Stimulated activated CD4-positive, alpha-beta T cell treated with anti-CD3 and anti-CD28 coated beads, Interleukin-12 subunit alpha, Interleukin-12 subunit beta, amount 100 ng/mL, for 4 hours (primary cell): ENCODE data around the gene PCBD2.
"Not testable (repeated sequence)": the region's sequence is repeated elsewhere in the genome, so short reads cannot be mapped to it uniquely, and the experiment has no call there.

ENCODE experiments used
- DNase-seq: peaks from one replicate; pipeline ENCODE4 v3.0.0-alpha.2; 2020

PCBD2 gene

DNA sequence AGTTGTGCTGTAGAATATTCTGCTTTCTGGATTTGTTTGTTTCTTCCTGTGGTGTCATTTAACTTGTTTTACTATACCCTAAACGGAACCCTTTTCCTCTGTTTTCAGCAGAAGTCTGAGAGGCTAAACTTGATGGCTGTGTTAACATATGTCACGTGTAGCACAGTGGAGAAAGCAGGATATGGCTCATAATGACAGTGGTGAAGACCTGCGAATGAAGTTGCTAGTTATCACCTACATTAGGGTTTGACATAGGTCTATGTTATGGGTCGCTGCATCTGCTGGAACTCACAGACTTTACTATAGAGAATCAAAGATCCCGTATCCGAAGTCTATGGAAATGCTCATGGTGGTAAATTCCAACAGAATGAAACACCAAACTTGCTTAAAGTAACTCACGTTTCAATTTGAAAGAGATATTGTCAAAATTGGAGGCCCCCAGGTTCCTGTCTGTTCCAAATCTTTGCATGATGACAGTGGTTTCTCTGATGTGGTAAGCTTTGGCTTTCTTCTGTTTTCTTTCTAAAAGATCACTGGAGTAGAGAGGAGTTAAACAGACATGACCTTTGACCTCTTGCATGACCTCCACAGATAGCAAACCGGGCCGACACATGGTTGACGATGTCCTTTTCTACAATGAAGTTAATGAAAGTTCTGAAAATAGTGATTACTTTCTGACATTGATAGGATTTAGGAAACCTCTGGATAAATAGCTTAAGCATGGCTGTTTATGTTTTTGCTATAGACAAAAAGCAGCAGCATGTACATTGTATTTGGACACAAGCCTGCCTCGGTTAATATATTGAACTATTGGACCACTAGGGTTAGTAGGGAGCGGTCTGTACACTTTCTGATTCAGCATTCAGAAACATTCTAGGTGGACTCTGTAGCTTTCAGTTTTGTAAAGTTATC, 59.7 kb downstream of the PCBD2 start:
- no peak for DNase-seq

DNA sequence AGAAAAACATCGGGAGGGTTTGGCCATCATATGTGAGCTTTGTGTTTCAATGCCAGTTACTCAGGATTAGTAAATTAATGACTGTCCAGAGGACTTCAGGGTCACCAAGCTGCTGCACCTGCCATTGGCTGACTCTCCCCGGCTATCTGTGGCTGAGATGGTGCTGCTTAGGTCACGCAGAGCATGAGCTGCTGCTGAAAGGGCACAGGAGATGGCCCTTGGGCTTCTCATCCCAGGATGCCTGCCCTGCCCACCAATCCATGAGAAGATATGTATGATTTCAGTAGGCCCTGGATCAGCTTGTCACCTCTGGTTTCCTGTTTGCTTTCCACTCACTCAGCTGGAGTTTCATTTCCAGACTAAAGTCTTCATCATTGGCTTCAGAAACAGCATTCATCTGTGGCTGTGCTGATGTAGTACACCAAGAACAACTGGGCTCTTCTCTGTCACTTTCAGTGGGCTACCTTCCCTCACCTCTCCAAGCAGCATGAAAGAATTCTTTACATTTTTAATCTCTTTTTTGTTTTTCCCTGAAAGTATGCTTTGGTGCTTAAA, 60.4 kb downstream of the PCBD2 start:
- no peak for DNase-seq

DNA sequence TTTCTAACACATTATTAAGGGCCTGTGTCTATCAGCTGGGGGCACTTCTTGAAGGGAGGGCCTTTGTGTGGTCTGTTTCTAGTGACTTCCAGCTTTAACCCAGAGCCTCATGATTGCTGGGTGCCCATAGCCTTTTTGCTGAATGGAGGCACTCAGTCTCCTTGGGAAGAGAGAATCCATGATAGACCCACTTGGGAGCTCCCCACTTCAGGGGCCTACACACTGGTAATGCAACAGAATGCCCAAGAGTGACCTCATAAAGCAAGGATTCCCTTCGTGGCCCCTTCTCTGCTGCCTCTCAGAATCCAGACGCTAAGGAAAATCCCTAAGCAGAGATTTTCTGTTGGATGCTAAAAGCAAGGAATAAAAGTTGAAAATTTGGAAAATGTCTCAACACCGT, 62.7 kb downstream of the PCBD2 start, which contains the start of gene CATSPER3:
TSS of gene CATSPER3 (plus strand) at position 301 of the 400 bp plus-strand sequence. CDS start at position 386, 85 bp downstream.
- no peak for DNase-seq

DNA sequence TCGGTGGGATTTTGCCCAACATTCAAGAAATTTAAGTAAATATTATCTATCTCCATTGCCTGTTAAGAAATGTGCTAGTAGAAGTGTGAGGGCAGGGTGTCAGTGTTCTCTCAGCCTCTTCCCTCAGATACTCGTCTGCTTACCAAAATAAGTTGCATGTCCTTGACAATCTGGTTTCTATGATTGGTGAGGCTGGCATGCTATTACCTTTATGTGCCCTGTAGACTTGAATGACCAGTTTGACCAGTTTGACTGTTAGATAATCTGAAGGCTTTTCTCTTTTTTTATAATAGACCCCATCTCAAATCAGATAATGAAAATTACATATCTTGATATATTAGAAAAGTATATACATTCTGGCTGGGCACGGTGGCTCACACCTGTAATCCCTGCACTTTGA, 63.1 kb downstream of the PCBD2 start:
- no peak for DNase-seq

DNA sequence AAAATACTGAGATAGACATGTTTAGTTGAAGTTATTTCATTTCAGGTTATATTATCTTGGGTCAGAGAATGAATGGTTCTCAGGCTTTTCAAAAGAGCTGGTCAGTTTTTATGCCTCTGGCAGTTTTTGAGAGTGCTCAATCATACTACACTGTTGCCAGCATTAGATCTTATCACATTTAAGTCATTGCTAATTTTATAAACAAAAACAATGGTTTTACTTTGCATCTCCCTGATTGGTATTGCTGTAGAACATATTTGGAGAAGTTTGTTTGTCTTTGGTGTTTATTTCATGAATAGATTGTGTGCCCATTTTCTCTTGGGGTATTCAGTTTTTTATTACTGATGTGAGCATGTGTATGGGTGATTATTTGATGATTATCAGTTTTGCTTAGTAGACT, 64.2 kb downstream of the PCBD2 start:
- no peak for DNase-seq

DNA sequence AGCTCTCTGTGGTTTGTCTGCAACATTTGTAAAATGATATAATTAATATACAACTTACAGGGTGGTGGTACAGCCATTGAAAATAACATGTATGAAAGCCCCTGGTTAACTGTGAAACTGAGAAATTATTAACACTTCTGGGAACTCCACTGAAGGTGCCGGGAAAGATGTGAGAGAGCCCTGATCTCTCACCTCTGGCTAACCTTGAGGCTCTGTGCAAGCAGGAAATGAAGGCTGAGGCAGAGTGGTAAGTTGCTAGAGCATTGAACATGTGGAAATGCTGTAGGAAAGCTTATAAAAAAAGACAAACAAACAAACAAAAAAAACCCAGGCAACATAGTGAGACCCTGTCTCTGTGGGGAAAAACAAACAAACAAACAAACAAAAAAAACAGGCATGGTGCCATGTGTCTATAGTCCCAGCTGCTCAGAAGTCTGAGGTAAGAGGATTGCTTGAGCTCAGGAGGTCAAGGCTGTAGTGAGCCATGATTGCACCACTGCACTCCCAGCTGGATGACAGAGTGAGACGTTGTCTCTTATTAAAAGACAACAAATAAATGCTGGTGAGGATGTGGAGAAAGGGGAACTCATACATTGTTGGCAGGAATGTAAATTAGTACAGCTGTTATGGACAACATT, 70.3 kb downstream of the PCBD2 start:
- DNase-seq, result no peak

DNA sequence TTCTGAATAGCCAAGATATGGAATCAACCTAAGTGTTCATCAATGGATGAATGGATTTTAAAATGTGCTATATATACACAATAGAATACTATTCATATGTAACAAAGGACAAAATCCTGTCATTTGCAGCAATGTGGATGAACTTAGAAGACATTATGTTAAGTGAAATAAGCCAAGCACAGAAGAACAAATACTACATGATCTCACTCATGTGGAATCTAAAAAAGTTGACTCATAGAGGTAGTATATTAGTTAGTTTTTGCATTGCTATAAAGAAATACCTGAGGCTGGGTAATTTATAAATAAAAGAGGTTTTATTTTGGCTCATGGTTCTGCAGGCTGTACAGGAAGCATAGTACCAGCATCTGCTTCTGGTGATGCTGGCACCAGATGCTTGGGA, 70.9 kb downstream of the PCBD2 start:
- no peak for DNase-seq

DNA sequence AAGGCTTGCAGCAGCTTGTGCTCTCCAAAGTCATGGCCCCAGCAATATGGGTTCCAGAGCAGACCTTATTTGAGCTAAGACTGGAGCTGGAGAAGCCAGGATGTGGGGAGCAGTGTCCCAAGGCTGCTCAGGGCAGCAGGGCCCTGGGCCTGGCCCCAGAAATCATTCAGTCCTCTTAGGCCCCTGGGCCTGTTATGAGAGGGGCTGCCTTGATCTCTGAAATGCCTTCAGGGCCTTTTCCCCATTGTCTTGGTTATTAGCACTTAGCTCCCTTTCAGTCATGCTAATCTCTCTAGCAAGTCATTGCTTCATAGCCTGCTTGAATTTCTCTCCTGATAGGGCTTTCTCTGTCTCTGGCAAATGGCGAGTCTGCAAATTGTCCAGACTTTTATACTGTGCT, 71.9 kb downstream of the PCBD2 start:
- no peak for DNase-seq

DNA sequence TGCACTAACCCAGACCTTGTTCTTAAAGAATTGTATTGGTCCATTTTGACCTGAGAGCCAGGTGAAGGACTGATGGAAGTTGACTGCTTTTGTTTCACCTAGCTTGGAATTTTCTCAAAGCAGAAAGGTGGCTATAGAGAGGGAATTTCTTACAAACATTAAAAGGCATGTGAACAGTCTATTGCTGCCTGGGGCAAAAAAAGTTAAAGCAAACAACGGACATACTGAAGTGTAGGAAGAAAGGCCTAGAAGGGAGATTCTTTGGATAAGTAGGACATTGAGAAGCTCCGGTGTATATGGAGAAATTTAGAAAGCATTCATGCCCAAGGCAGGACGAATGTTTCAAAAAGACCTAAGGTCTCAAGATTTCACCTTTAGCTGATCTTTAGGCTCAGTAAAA, 74.5 kb downstream of the PCBD2 start:
- DNase-seq, result no peak

DNA sequence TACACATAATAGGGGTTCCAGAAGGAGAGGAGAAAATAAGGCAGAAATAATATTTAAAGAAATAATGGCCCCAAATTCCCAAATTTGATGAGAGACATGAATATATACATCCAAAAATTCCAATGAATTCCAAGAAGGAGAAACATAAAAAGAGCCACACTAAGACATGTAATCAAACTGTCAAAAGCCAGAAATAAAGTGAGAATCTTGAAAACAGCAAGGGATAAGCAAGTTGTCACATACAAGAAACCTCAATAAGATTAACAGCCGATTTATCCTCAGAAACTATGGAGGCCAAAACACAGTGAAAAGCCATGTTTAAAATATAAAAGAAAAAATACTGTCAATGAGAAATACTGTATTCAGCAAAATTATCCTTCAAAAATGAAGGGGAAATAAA, 77.3 kb downstream of the PCBD2 start:
- no peak for DNase-seq

DNA sequence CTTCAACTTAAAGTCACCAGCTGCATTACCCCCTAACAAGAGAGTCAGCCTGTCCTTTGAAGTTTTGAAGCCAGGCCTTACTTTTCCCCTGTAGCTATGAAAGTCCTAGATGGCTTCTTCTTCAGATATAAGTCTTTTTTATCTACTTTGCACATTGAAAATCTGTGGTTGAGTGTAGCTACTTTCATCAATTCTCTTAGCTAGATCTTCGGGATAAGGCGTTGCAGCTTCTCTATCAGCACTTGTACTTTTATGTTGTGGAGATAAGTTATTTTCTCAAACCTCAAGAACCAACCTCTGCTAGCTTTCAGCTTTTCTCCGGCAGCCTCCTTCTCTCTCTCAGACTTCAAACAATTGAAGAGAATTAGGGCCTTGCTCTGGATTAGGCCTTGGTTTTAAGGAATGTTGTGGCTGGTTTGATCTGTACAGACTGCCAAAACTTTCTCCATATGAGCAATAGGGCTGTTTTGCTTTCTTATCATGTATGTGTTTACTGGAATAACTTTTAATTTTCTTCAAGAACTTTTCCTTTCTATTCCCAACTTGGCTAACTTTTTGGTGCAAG, 84.4 kb downstream of the PCBD2 start:
- no peak for DNase-seq

DNA sequence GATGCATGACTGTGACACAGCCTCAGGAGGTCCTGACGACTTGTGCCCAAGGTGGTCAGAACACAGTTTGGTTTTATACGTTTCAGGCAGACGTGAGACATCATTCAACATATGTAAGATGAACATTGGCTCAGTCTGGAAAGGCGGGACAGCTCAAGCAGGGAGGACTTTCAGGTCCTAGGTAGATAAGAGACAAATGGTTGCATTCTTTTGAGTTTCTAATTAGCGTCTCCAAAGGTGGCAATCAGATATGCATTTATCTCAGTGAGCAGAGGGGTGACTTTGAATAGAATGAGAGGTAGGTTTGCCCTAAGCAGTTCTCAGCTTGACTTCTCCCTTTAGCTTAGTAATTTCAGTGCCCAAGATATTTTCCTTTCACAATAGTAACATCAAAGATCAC, 85.3 kb downstream of the PCBD2 start:
- DNase-seq, result not testable (repeated sequence)

DNA sequence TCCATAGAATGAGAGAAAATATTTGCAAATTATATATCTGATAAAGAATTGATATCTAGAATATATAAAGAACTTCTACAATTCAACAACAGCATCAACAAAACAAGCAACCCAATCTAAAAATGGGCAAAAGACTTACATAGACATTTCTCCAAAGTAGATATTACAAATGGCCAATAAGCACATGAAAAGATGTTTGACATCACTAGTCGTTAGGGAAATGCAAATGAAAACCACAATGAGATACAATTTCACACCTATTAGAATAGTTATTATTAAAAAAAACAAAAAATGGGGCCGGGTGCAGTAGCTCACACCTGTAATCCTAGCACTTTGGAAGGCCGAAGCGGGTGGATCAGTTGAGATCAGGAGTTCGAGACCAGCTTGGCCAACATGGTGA, 87.2 kb downstream of the PCBD2 start:
- DNase-seq, result no peak

DNA sequence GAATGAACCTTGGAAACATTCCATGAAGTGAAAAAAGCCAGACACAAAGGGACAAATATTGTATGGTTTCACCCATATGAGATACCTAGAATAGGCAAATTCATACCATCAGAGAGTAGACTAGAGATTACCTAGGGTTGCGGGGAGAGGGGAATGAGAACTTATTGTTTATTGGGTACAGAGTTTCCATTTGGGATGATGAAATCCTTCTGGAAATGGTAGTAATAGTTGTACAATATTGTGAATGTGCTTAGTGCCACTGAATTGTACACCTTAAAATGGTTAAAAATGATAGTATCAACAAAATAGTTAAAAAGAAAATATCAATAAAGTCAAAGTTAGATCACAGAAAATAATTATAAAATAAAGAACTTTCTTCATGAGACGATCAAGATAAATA, 88.2 kb downstream of the PCBD2 start:
- DNase-seq, result no peak

DNA sequence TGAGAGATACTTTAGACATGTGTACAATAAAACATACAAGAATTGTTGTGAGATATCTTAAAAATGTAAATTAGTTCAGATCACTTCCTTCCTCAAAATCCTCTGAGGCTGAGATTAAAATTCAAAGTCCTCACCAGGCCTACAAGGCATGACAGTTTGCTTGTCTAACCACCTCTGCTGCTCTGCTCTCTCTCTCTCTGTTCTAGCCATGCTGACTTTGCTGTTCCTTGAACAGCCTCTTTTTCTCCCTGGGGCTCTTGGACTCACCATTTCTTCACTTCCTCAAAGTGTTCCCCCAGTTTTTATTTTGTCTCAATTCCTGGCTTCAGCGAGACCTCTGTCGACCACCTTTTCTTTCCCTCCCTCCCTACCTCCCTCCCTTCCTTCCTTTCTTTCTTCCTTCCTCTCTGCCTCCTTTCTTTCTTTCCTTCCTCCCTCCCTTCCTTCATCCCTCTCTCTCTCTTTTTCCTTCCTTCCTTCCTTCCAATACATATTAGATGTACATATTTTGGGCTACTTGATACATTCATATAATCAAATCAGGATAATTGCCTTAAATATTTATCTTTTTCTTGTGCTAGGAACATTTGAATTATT, 89.7 kb downstream of the PCBD2 start:
- DNase-seq, result no peak

DNA sequence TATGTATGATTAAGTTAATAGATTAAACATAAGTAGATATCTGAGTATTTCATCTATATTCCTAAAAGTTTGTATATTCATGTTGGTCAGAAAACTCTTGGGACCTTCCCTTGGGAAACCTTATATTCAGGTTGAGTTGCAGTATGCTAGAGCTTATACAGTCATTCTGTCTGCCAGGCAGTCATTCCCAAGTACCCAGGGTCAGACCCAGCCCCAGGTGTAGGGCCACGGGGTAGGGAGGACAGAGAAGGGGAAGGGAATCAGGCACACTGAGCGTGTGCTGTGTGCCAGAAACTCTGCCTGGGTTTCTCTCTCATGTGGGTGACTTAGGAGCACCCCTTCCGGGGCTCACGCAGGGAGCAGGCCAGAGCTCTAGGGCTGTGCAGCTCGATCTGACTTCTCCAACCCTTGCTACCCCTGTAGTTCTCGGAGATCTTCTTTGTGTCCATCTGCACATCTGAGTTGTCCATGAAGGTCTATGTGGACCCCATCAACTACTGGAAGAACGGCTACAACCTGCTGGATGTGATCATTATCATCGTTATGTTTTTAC, 91.0 kb downstream of the PCBD2 start:
- no peak for DNase-seq

DNA sequence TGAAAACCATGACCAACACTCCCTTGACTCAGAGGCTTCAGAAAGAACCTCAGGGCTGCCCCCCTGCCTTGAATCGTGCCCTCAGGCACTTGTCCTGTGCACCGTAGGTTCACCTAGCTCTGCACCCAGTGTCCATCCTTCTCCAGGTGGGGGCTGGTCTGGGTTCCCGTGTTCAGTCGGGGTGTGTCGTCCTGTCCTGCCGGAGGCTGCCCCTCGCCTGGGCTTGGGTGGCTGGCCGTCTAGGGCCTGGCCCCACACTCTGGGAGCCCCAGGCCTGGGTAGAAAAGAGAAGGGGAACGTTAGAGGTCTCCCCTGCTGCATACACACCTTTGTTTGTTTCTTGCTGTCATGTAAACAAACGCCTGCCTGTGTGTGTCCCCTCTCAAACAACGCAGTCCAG, 92.1 kb downstream of the PCBD2 start:
- no peak for DNase-seq

DNA sequence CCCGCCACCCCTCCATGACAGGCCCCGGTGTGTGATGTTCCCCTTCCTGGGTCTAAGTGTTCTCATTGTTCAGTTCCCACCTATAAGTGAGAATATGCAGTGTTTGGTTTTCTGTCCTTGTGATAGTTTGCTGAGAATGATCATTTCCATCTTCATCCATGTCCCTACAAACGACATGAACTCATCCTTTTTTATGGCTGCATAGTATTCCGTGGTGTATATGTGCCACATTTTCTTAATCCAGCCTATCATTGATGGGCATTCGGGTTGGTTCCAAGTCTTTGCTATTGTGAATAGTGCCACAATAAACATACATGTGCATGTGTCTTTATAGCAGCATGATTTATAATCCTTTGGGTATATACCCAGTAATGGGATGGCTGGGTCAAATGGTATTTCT, 93.1 kb downstream of the PCBD2 start:
- DNase-seq, result not testable (repeated sequence)

DNA sequence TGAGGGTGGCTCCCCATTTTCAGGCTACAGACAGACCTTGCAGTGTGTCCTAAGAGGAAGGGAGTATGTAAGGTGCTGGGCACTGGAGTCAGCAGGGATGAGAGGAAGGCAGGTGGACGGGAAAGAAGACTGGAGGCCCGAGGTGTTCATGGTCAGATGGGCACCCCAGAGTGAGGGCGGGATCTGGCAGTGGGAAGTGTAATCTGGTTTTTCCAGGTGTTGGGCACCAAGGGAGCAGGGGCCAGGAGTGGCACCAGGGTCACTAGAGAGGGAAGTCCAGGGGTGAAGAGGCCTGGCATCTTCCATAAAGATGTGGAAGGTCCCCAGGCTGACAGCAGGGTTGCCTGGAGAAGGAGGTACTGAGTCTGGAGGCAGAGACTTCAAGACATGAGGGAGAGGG, 99.4 kb downstream of the PCBD2 start:
- no peak for DNase-seq

DNA sequence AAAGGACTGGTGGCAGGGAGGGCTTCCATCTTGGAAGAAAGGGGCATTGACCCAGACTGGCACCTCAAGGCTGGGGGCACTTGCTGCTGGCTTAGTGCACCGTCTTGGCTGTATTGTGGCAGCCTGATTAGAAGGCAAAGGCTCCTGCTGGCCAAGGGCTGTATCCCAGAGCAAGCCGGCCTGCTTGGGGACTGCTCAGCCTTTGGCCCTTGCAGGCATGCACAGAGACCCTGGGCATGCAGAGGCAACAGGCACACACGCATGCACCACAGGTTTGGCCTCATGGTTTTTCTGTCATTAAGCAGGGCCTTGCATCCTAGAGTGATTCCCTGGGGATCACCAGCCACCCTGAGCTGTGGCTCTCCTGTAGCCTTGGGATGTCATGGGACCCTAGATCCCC, 100.1 kb downstream of the PCBD2 start:
- no peak for DNase-seq

DNA sequence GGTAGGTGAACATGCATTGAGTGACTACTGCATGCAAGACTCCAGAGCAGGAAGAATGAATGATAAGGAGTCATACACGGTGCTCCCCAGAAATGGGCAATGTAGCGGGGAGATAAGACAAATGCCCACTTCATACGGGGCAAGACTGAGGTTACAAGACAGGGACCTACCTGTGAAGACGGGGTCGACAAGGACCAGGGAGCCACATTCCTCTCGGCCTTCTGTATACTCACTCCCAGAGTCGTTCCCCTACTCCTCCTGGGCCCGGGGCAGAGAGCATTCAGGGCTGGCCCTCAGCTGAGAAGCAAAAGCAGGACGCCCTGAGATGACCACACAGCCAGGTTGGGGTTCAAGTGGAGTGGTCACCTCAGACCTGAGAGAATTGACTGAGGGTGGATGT, 102.4 kb downstream of the PCBD2 start:
- DNase-seq, result no peak

DNA sequence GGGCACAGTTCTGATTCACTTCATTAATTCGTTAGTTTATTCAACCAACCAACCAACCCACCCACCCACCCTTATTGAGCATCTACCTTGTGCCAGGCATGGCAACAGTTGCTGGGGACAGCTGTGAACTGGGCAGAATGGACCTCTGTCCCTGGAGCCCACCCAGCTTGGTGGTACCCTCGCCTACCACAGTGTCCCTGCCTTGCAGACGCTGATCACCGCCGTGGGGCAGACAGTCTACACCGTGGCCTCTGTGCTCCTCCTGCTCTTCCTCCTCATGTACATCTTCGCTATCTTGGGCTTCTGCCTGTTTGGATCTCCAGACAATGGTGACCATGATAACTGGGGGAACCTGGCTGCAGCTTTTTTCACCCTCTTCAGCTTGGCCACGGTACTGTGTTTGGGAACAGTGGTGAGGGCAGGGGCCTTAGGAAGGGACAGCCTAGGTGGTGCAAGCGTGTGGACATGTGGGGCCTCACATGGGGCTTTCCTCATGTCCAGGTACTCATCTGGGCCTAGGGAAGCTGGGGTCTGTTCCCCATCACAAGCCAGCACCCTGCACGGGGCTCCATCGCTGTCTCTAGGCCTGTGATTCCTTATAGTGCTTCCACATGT, 102.9 kb downstream of the PCBD2 start:
- DNase-seq, result no peak

DNA sequence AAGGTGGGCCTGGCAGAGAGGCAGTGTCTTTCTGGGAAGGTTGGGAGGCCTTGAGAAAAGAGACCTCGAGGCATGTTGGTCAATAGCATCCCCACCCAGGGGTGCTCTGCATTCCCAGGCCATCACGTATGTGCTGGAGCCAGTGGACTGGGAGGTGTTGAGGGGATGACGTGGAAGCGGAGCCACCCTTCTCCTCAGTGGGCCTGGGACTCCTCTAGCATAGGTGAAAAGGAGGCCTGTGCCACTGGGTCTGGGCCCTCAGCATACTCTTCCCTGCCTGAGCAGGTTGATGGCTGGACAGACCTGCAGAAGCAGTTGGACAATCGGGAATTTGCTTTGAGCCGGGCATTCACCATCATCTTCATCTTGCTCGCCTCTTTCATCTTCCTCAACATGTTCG, 103.6 kb downstream of the PCBD2 start:
- DNase-seq, result no peak
